Glutamatergic neuron (in vitro differentiated cells): ENCODE measurements around the gene FEZF2. TPM values are rescaled to one million over a fixed set of nuclear protein-coding genes. Genes with fewer than 3 reads are reported as not detected.

Experiments used
- DNase-seq: peaks from one replicate; pipeline ENCODE4 v3.0.0; 2022
- H3K27ac Mint-ChIP-seq: one replicate; pipeline ENCODE4 v1.8.0; 2020; ENCODE audit warnings: mild to moderate bottlenecking, mixed read lengths, inconsistent platforms; ENCODE audit not compliant: unreplicated experiment
- H3K27me3 Mint-ChIP-seq: one replicate; pipeline ENCODE4 v1.8.0; 2020; ENCODE audit warnings: mild to moderate bottlenecking, moderate library complexity, mixed read lengths, inconsistent platforms; ENCODE audit not compliant: unreplicated experiment
- H3K36me3 Mint-ChIP-seq: one replicate; pipeline ENCODE4 v1.8.0; 2020; ENCODE audit warnings: mild to moderate bottlenecking, mixed read lengths, inconsistent platforms; ENCODE audit not compliant: unreplicated experiment
- H3K4me1 Mint-ChIP-seq: one replicate; pipeline ENCODE4 v1.8.0; 2020; ENCODE audit warnings: mild to moderate bottlenecking, low read depth, mixed read lengths, inconsistent platforms; ENCODE audit not compliant: unreplicated experiment
- H3K4me3 Mint-ChIP-seq: one replicate; pipeline ENCODE4 v1.8.0; 2020; ENCODE audit warnings: mild to moderate bottlenecking, mixed read lengths, inconsistent platforms; ENCODE audit not compliant: unreplicated experiment
- H3K9me3 Mint-ChIP-seq: one replicate; pipeline ENCODE4 v1.8.0; 2020; ENCODE audit warnings: mild to moderate bottlenecking, moderate library complexity, mixed read lengths, inconsistent platforms; ENCODE audit not compliant: unreplicated experiment
- CTCF ChIP-seq: fragments of 200-600 bp; sonication (generic); IDR thresholded peaks from one replicate; pipeline ENCODE4 v1.5.0; 2021; ENCODE audit not compliant: partially characterized antibody, unreplicated experiment
- total RNA-seq: library from RNA; stranded (reverse); fragmentation: NEBNext Ultra II Directional; extraction: Animal tissue kit (Norgen Biotek cat#: 25700); gene quantifications from one replicate; pipeline ENCODE4 v1.2.1, GENCODE V29; 2021; ENCODE audit not compliant: unreplicated experiment

The FEZF2 gene
- total RNA-seq, 1 donor from 2014 or later = 0.49 TPM

GRCh38 chr3:62378311-62378789 lies 5.0 kb upstream of the FEZF2 start:
- Mint-ChIP-seq H3K4me1 (peaks cover 23% of the 10 kb centered on the region), H3K4me3 (peak overlapping the region; percentile 80), H3K36me3 (no peaks in the 10 kb centered on the region), H3K27ac (peak overlapping the region; percentile 66), H3K9me3 (peaks cover 15% of the 10 kb centered on the region), H3K27me3 (peaks cover 36% of the 10 kb centered on the region)
- peak; percentile 49 for DNase-seq
- no peak for TF ChIP-seq CTCF

GRCh38 chr3:62376906-62377877 lies 3.8 kb upstream of the FEZF2 start:
- Mint-ChIP-seq H3K4me3 (peak overlapping the region; percentile 43), H3K27me3 (peaks cover 38% of the 10 kb centered on the region), H3K4me1 (peaks cover 23% of the 10 kb centered on the region), H3K27ac (peak overlapping the region; percentile 68), H3K36me3 (no peaks in the 10 kb centered on the region), H3K9me3 (peaks cover 15% of the 10 kb centered on the region)
- peak; percentile 57 for DNase-seq
- no peak for TF ChIP-seq CTCF

- TF ChIP-seq CTCF = no peak
These were observed 3.0 kb upstream of the FEZF2 start for GRCh38 chr3:62376454-62376720.

GRCh38 chr3:62375655-62376453 lies 2.5 kb upstream of the FEZF2 start:
- Mint-ChIP-seq H3K27ac (peak overlapping the region; percentile 1), H3K9me3 (peaks cover 16% of the 10 kb centered on the region), H3K36me3 (no peaks in the 10 kb centered on the region), H3K27me3 (peaks cover 46% of the 10 kb centered on the region), H3K4me1 (peaks cover 29% of the 10 kb centered on the region), H3K4me3 (no peak overlapping the region)
- TF ChIP-seq CTCF = no peak
- DNase-seq = no peak

More at GRCh38 chr3:62376454-62376720, 3.0 kb upstream of the FEZF2 start:
- Mint-ChIP-seq H3K4me3 (no peak overlapping the region), H3K9me3 (peaks cover 13% of the 10 kb centered on the region), H3K4me1 (peaks cover 24% of the 10 kb centered on the region), H3K36me3 (no peaks in the 10 kb centered on the region), H3K27me3 (peaks cover 41% of the 10 kb centered on the region), H3K27ac (no peak overlapping the region)
- DNase-seq = no peak
